Measurements from ENCODE around the gene MRGPRX2. TPM values are rescaled to one million over a fixed set of nuclear protein-coding genes. Genes with fewer than 3 reads are reported as not detected.

MRGPRX2 gene
- total and polyA plus RNA-seq, 2 of the 13 experiments (the other 11 are each of a cell fraction or from before 2014, with no cell fraction given) = not detected

- H3K79me2 ChIP-seq (ENCODE audit: insufficient read depth, low read length) = no peaks in the 10 kb centered on the region
- no peak overlapping the region for H3K4me2 ChIP-seq (ENCODE audit: low read depth, low read length)
- FAIRE-seq (no peak), DNase-seq (ENCODE audit: low spot score) (no peak), ATAC-seq (no peak)
- no peaks in the 10 kb centered on the region for H3K4me1 ChIP-seq (ENCODE audit: insufficient read depth, low read length)
- intact Hi-C loops (cut with micrococcal nuclease; ENCODE audit: unreplicated experiment) = no loop called here
- H3K27me3 ChIP-seq (ENCODE audit: control insufficient read depth in 1 of 2, insufficient read depth in 2 of 2, low read length in 2 of 2) = peaks cover 0 to 3% of the 10 kb centered on the region in 2 experiments; a peak in 1 of 5 replicates
- H3K9me3 ChIP-seq (ENCODE audit: low read length) = no peaks in the 10 kb centered on the region
- BruUV-seq (replicated peaks) = no TSS peak
- WGBS (ENCODE audit: low lambda C conversion rate) = 0% methylated on average over 2 of the region's 2 CpGs
- ChIA-PET POLR2A (no interaction called here), CTCF (ENCODE audit: low intra/inter-chr PET ratio, low total read pairs) (no interaction called here)
- H4K20me1 ChIP-seq (ENCODE audit: insufficient read depth, low read length) = no peaks in the 10 kb centered on the region
- no peak overlapping the region for H2AFZ ChIP-seq (ENCODE audit: low read length)
- H3K9ac ChIP-seq (ENCODE audit: insufficient read depth, low read depth, low read length) = no peak overlapping the region
- H3K36me3 ChIP-seq (replicated peaks in 1 of 2; ENCODE audit: control insufficient read depth in 1 of 2, insufficient read depth in 2 of 2, low read length in 2 of 2) = no peaks in the 10 kb centered on the region
- H3K4me3 ChIP-seq (replicated peaks in 1 of 3; ENCODE audit: insufficient read depth in 1 of 3, low read depth in 2 of 3, low read length in 3 of 3) = no peak overlapping the region
- no peak overlapping the region for H3K27ac ChIP-seq (ENCODE audit: extremely low read length, insufficient read depth, low read length)
- in situ Hi-C loops (cut with HindIII; ENCODE audit: extremely low pct_ligation_motif_present, low pct_unique_long_range_greater_than_20kb) = no loop called here
- TF ChIP-seq MXI1 (IDR thresholded peaks at IDR 0.05; ENCODE audit: borderline replicate concordance, low read depth, low read length) (no peak), TOE1 (CRISPR knock-in tag; IDR thresholded peaks at IDR 0.05) (no peak), TBL1XR1 (IDR thresholded peaks at IDR 0.05; ENCODE audit: borderline replicate concordance, low read length, partially characterized antibody) (no peak), SKIL (CRISPR knock-in tag; IDR thresholded peaks at IDR 0.05; ENCODE audit: borderline replicate concordance) (no peak), AKNA (CRISPR knock-in tag; IDR thresholded peaks at IDR 0.05; ENCODE audit: borderline replicate concordance) (no peak), PHF8 (CRISPR knock-in tag; IDR thresholded peaks at IDR 0.05) (no peak), ZNF598 (CRISPR knock-in tag; IDR thresholded peaks at IDR 0.05; ENCODE audit: borderline replicate concordance) (no peak), PAF1 (CRISPR knock-in tag; IDR thresholded peaks at IDR 0.05) (no peak), CREBL2 (CRISPR knock-in tag; IDR thresholded peaks at IDR 0.05; ENCODE audit: borderline replicate concordance) (no peak)
- TF ChIP-seq, protein P1, sequence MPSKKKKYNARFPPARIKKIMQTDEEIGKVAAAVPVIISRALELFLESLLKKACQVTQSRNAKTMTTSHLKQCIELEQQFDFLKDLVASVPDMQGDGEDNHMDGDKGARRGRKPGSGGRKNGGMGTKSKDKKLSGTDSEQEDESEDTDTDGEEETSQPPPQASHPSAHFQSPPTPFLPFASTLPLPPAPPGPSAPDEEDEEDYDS (CRISPR knock-in tag; IDR thresholded peaks at IDR 0.05) = no peak
These were observed 33.7 kb downstream of the MRGPRX2 start for GRCh38 chr11:19026862-19027261.
